ENCODE results near the gene IFIT3.

Gene IFIT3

DNA sequence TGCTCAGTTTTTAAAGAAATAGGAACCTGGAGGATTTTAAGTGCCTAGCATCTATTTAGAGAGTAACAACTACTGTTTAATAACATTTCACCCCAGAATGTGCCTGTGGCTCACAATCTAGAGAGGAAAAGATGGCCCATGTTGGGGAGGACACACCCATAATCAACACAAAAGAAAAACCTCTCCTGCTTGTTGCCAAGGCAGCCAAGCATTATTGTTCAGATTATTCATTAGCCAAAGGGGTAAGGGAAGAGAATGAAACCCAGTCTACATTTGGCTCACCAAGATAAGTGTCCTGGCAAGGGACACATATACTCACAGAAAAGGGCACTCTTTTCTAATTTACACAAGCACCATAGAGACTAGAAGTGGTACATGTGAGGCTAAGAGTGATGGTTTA is 32.4 kb downstream of the IFIT3 start:
- DNase-seq: no peak

DNA sequence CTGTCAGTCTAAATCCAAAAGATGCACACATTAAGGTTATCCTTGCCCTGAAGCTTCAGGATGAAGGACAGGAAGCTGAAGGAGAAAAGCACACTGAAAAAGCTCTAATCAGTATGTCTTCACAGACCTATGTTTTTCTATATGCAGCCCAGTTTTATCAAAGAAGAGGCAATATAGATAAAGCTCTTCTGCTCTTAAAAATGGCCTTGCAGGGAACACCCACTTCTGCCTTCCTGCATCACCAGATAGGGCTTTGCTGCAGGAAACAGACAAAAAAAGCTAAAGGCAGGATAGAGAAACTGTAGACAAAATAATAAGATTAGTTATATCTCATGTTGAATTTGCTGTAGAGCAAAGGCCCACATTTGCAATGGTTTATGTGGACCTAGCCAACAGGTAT is 35.1 kb downstream of the IFIT3 start:
- no peak for DNase-seq

DNA sequence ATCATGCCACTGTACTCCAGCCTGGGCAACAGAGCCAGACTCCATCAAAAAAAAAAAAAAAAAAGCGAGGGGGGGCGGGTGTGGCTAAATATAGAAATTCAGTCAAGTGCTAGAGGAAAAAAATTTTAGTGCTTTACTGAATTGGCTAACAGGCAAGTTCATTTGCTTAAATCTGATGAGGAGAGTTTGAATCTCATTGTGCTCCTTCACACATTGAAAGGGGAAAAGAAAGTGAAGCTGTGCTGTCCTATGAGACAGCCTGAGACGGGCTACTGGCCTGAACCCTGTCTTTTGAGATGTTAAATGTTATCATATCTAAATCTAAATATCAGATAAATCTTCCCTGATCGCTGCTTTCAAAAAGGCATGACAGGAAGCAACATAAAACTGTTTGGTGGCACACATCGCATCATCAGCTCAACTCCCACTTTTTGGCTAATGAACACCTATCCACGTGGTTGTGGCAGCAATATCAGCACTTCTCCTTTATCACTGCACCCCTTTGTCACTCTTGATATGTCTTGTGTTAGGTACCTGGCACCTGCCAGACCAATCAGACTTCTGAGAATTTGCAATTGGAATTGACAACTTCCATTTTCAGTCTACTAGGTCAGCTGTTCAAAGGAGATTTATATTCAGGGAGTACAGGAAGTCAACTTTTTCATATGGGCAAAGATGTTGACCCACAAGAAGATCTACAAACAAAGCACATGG is 36.1 kb downstream of the IFIT3 start:
- peak; percentile 42 to 80 (median 55) for DNase-seq

DNA sequence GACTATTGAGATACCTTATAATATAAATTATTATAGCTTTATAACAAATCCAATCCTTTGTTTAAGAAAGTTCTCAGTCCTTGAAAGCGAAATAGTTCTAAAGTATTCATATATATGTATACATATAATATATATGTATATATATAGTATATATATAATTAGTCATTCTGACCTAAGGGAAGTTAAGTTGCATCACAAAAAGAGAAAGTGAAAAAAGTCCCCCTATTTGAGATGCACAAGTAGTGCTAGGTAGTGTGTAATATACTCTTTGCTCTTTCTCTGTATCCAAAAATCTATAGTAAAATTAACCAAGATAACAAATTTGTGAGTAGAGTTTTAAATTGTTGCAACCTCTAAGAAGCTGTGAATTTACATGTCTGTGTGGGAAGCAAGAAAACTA is 36.7 kb downstream of the IFIT3 start:
- peak; percentile 61 to 86 (median 83) for DNase-seq

DNA sequence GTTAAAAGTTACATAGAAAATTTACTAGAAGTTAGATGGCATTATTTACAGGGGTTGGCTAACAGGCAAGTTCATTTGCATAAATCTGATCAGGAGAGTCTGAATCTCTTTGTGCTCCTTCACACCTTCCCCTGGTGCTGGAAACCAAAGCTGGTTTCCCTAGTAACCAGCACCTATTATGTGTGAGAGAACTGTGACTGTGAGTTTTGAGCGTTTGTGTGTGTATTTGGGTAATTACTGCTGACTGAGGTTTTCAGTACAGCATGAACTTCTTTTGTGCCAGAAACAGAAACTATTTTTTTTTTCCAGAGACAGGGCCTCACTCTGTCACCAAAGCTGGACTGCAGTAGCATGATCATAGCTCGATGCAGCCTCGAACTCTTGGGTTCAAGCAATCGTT is 39.7 kb downstream of the IFIT3 start:
- no peak for DNase-seq

DNA sequence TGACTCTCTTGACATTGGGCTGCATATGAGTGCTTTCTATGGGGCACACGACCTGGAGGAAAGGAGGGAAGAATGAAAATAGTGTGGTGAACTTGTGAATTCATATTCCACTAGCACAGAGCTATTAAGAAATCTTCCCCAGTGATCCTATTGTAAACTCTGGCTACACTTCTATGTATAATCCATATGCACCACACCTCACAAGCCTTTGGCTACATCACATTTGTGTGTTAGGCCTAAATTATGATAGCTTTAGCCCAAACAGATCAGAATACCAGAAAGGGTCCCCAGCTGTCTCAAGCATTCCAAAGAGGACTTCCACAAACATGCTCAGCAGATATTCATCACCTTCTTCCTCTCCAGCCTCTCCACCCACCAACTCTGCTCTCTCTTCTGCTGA is 40.3 kb downstream of the IFIT3 start:
- no peak for DNase-seq

DNA sequence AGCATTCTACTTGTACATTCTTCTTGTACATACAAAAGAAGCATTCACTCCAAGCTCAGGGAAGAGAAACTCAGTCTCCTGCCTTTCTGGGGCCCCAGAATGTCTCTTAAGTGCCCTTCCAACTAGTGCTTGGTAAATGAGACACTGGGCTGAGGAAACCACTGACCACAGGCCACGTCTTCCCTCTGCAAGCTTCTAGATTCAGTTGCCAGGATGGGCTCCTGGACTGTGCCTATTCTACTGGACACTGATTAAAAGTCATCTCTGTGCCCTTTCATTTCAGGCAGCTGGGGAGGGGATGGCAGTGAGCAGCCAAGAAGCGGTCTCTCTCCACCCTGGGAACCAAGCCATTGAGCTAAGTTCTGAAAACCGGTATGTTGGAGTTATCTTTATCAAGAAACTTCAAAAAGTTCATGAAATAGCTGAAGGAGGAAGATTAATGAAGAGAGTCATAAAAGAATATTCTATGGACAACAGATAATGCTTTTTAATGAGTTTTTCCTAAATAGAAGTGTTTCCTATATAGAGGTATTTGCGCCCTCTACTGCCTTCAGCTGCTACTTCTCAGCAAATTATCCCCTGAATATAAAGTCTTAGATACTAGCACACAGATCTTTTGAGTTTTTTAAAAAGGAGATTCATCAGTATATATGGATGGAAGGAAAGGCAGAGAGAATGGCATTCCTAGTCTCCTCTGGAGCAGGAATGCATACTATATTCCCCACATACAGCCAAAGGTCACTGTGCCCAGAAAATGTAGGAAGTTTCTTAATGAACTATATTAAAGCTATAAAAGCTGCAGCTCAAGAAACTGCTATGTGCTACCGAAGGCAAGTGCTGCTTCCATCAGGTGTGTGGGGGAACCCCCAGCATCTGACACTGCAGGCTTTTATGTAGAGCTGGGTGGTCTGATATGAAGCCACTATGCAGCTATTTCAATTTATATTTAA is 41.6 kb downstream of the IFIT3 start:
- peak in 2 of 3 donors; percentile 50 to 56 for DNase-seq

DNA sequence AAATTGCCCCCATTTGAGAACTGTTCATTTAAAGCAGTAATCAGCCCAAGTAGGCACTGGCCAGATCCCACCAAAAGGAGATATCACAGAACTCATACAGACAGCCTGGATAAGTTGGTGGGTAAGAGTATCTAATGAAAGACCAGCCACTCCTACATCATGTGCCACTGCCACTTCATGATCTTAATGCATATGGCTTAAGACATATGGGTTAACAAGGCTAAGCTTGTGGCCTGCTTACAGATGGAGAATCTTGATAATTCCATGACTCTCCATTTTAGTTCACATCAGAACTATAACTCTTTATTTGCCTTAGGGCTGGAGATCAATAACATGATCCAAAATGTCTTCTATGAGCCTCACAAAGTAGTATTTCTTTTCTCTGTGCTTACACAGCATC is 43.3 kb downstream of the IFIT3 start:
- DNase-seq: no peak

DNA sequence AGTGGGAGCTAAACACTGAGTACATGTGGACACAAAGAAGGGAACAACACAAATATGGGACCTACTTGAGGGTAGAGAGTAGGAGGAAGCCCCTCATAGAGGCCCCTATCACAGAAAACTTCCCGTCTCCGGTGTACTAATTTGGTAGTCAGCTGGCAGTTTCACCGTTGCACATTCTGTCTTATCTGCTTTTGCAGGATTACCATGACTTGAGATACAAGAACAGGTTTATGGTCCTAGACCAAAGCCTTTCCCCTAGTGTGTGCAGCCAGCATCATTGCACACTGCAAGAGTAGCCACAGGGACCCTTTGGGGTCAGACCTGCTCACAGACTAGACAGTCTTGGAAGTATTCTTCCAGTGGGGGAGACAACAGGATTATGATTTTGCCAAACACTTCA is 44.2 kb downstream of the IFIT3 start:
- no peak for DNase-seq

DNA sequence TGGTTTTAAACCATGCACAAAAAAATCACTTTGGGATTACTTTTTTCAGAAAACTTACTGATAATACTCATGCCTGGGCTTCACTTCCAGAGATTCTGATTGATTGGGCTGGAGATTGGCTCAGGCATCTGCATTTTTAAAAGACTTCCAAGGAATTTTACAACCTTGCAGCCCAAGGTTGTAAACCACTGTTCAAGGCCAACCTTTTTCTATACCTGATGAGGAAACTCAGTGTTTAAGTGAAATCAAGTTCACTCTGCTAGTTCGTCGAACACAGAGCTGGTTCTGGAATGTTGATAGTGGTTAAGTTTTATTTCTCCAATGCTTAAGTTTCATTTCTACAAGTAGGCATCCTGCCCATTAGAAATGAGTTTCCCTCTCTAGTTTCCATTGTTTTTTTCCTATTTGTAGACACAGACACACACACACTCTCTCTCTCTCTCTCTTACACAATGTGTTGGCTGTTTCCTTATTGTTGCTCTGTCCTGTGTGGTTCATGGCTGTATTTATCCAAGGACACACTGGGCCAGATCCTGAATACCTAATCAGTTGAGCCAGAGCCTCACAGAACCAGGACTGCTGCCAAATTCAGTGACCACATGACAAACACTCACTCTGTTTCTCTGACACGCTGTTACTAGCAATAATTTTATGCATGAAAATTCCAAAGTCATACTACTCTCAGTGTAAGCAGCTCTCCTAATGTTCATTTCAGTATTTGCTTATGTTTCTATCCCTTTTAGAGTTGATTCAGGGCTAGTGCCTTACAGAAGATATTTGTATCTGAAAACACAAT is 46.3 kb downstream of the IFIT3 start:
- DNase-seq: peak; percentile 72 to 91 (median 77)

DNA sequence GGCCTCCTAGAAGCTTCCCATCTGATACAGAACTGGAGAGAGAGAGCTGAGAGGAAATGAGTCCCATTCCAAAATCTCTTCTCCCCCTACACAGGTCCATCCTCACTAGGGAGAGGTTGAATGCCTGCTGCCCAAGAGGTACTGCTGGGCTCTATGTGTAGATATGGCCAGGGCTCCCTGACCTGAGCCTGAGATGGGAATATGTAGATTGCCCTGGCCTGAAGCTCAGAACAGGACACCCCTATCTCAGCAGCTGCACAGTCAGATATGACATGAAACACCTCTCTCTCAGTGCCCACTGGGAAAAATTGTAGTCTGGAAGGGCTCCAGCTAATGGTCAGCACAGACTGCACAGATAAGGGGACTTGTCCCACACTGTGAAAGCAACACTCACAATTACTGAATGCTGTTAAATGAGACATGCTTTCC is 46.9 kb downstream of the IFIT3 start:
- no peak for DNase-seq

DNA sequence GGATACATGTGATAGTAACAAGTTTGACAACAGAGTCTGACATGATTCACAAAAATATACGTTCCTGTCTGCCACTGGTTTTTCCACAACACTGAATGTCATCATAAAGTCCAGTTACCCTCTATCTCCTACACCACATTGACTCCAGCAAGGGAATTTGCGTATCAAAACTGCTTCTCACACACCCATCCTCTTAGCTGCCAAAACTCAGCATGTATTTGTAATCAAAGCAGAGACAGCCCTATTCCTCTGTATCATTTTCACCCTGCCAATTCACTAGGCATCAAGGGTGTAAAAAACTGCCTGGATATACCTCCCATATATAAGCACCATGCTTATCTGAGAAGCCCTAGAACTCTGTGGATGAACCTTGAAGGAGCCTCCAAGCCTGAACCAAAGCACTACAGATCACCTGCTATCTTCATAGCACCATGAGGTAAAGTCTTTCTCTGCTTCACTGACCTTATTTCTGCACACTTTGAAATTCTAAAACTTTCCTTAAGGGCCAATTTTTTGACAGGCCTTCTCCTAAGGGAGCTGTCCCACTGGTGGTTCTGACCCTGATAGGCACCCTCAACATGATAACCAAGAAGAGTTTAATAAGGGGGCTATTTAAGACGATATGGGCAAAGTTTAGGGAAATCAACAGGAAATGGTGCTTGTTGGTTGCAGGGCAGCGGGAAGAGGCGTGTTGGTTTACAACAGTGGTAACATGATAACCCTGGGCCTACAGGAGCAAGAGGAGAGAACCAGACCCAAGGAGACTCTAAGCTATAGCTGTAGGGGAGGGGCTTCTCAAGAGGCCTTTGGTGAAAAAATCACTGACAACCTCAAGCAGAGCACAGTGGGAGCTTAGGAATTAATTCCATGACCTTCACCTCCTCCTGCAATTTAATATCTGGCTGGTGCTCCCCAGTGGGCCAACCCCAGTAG is 50.2 kb downstream of the IFIT3 start, which contains the start of gene IFIT1B:
TSS of gene IFIT1B (plus strand) at position 352 of the 933 bp plus-strand sequence. CDS start at position 432, 80 bp downstream.
- DNase-seq: no peak

DNA sequence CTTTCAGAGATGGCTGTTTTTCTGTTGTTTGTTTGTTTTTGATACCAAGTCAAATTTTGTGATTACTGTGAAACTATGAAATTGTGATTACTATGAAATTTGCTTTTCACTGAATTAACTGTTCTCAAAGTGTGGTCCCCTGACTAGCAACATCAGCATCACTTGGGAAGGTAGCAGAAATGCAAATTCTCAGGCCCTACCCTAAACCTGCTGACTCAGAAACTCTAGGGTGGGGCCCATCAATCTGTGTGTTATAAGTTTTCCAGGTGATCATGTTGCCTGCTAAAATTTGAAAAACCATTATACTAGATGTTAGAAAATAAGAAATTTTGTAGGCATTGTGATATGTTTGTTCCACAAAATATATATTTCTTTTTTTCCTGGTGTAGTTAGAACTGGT is 51.3 kb downstream of the IFIT3 start:
- DNase-seq: no peak

DNA sequence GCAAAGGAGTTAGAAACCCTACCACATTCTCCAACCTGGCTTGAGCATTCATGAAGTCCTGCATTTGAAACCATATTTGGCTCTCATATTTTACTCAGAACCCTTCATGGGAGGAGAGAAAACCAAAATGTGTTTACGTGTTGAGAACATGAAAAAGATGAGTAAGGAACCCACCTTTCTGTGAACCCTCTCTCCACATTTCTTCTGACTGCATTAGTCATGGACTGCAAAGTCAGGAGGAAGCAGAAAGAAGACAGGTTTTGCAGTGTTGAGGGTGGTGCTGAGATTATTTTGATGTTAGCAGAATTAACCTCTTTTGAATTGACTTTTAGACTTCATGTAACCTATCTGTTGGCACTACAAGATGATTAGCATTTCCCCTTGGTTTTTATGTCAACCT is 55.0 kb downstream of the IFIT3 start:
- DNase-seq: no peak

DNA sequence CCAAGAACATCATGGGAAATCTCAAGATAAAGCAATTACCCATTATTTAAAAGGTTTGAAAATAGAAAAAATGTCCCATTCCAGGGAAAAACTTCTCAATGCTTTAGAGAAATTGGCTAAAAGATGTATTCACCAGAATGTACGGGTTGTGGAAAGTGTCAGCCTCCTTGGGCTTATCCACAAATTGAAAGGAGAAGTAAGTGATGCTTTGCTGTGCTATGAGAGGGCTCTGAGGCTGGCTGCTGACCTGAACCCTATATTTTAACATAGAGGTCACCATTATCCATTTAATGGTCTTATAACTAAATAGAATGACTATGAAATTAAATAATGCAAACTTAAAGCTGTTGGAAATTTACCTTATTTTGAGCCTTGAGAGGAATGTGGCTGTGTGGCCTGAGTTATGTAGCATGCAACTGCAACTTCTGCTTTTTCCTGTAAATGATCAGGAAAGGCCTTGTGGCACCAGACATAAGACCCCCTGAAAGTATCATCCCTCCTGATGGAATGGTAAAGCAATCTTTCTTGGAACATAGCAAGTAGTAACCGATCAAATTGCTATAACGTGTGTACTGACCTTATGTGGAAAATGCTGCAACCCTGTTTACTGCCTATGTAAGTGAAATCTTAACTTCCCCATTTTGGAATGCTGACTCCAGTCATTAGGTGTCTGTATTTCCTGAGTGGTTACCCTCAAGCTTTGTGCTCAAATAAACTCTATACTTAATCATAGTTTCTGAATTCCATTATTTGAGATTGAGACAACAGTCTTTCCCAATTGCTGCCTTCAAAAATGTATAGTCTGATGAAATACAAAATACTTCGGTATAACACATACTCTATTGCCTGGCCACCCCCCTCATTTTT is 56.9 kb downstream of the IFIT3 start:
- peak; percentile 72 to 88 (median 85) for DNase-seq

DNA sequence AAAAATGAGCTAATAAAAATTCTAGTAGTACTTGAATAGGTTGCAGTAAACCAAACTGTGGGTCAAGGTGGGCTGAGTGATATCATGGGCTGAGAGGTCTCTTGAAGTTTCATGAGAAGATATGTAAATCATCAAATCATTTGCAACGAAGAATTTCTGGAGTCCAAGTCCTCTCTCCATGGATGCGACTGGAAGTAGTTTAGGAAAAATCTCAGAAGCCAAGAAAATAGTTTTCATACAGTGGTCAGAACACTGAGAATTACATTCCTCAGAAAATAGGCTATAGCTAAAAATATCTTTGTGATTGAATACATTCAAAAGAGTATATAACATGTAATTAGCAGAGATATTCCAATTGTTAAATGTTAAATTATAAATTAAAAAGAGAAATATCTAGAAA is 61.0 kb downstream of the IFIT3 start:
- DNase-seq: no peak

DNA sequence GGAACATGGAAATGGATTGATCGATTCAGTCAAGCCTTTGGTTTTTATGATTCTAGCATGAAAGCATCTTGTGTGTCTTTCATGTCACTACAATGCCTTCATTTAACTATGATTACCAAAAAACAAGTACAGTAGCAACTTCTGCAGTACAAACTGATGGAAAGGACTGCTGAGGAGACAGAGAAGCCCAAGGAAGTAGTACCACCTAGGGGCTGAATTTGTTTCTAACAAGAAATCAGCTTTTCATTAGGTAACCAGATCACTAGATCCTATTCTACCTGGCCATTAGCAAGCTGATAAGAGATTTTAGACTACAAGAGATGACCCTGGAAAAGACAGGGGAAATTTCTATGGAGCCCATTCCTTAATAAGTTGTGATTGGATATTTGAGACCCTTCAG is 61.5 kb downstream of the IFIT3 start:
- peak in 1 of 3 donors; percentile 40 for DNase-seq
